GM10248 (cell line): ENCODE data around the gene EPHA4.

Experiments
- CTCF ChIA-PET: fragments of 300-600 bp; sonication (Branson Sonifier 250); formaldehyde crosslinking; extraction: SDS; loops from one replicate; lab custom pipeline; 2021; ENCODE audit warnings: antibody characterized with exemption; lab: Yijun Ruan, JAX
- POLR2A ChIA-PET: fragments of 350-650 bp; sonication (Branson Sonifier 250); formaldehyde crosslinking; extraction: SDS; loops from one replicate; lab custom pipeline; 2020; ENCODE audit warnings: antibody characterized with exemption; lab: Yijun Ruan, JAX
- DNase-seq: peaks from one replicate; pipeline ENCODE4 v3.0.0; 2012; ENCODE audit errors: extremely low spot score
- CTCF ChIP-seq: IDR thresholded peaks from 2 replicates; pipeline ENCODE4 v1.5.1; 2012; ENCODE audit warnings: mild to moderate bottlenecking, low read depth; ENCODE audit errors: extremely low read depth, missing control alignments, control extremely low read depth

The EPHA4 gene

GRCh38 chr2:221425353-221425752, 146.8 kb downstream of the EPHA4 start:
- CTCF ChIA-PET: no interaction called here
- no peak for DNase-seq
- POLR2A ChIA-PET: no interaction called here
- no peak for TF ChIP-seq CTCF

GRCh38 chr2:221423210-221423804, 148.8 kb downstream of the EPHA4 start:
- TF ChIP-seq CTCF: no peak
- ChIA-PET CTCF (no interaction called here), POLR2A (no interaction called here)
- no peak for DNase-seq

GRCh38 chr2:221422516-221423209, 149.4 kb downstream of the EPHA4 start:
- CTCF ChIA-PET: no interaction called here
- no peak for TF ChIP-seq CTCF
- POLR2A ChIA-PET: no interaction called here
- no peak for DNase-seq

- no peak for DNase-seq
- POLR2A ChIA-PET: no interaction called here
- CTCF ChIA-PET: interaction anchor here (1.0 kb wide), 1 partner anchor 15 kb away, joined by 3 read pairs; no protein-coding TSS in a partner anchor
- no peak for TF ChIP-seq CTCF
Measured at GRCh38 chr2:221420245-221420644, 151.9 kb downstream of the EPHA4 start.

- TF ChIP-seq CTCF: no peak
- no peak for DNase-seq
- CTCF ChIA-PET: interaction anchor here (1.5 kb wide), 1 partner anchor 158 kb away, joined by 5 read pairs; no protein-coding TSS in a partner anchor
Measured at GRCh38 chr2:221415789-221416188, 156.3 kb downstream of the EPHA4 start.

GRCh38 chr2:221412978-221413377, 159.1 kb downstream of the EPHA4 start:
- TF ChIP-seq CTCF: no peak
- DNase-seq: no peak
- ChIA-PET POLR2A (no interaction called here), CTCF (interaction anchor here (0.9 kb wide), 1 partner anchor 44 kb away, joined by 3 read pairs; no protein-coding TSS in a partner anchor)

More at GRCh38 chr2:221415789-221416188, 156.3 kb downstream of the EPHA4 start:
- POLR2A ChIA-PET: no interaction called here
